Effector memory CD4-positive, alpha-beta T cell (primary cell): Measurements from ENCODE around the gene TMEM163.

Source experiments
- DNase-seq, 3 donors: peaks; one replicate each; pipeline ENCODE4 v3.0.0-alpha.2; 2020
- H3K27ac ChIP-seq: 2 replicates; pipeline ENCODE4 v1.7.0; 2013; ENCODE audit warnings: mild to moderate bottlenecking, low read length, moderate library complexity; ENCODE audit not compliant: insufficient read depth, poor library complexity, severe bottlenecking
- H3K27me3 ChIP-seq: replicated peaks from 2 replicates; pipeline ENCODE4 v1.7.0; 2013; ENCODE audit warnings: mild to moderate bottlenecking, low read length; ENCODE audit not compliant: insufficient read depth, control insufficient read depth, poor library complexity, severe bottlenecking
- H3K36me3 ChIP-seq: 2 replicates; pipeline ENCODE4 v1.7.0; 2013; ENCODE audit warnings: mild to moderate bottlenecking, low read length, moderate library complexity; ENCODE audit not compliant: control insufficient read depth, insufficient read depth
- H3K4me1 ChIP-seq: 2 replicates; pipeline ENCODE4 v1.7.0; 2013; ENCODE audit warnings: low read length, mild to moderate bottlenecking; ENCODE audit not compliant: control insufficient read depth, insufficient read depth, poor library complexity, severe bottlenecking
- H3K4me3 ChIP-seq: 2 replicates; pipeline ENCODE4 v1.7.0; 2013; ENCODE audit warnings: low read length, low read depth, mild to moderate bottlenecking; ENCODE audit not compliant: insufficient read depth, poor library complexity, severe bottlenecking
- H3K9me3 ChIP-seq: 2 replicates; pipeline ENCODE4 v1.7.0; 2013; ENCODE audit warnings: mild to moderate bottlenecking, low read length, moderate library complexity; ENCODE audit not compliant: control insufficient read depth

Gene TMEM163

GRCh38 chr2:134648586-134648985, 70.2 kb downstream of the TMEM163 start:
- Histone ChIP-seq H3K27me3 (no peaks in the 10 kb centered on the region), H3K27ac (no peak overlapping the region), H3K4me3 (no peak overlapping the region), H3K36me3 (no peaks in the 10 kb centered on the region), H3K4me1 (no peaks in the 10 kb centered on the region), H3K9me3 (no peaks in the 10 kb centered on the region)
- no peak for DNase-seq

- no peaks in the 10 kb centered on the region for H3K36me3 ChIP-seq
- H3K27me3 ChIP-seq, result no peaks in the 10 kb centered on the region
- no peaks in the 10 kb centered on the region for H3K9me3 ChIP-seq
- no peak overlapping the region for H3K27ac ChIP-seq
- no peaks in the 10 kb centered on the region for H3K4me1 ChIP-seq
- DNase-seq, result no peak
- H3K4me3 ChIP-seq, result no peak overlapping the region
Observed at GRCh38 chr2:134647607-134648256, 71.1 kb downstream of the TMEM163 start.

- H3K27ac ChIP-seq, result no peak overlapping the region
- H3K4me3 ChIP-seq, result no peak overlapping the region
- H3K9me3 ChIP-seq, result no peaks in the 10 kb centered on the region
- DNase-seq, result no peak
- H3K36me3 ChIP-seq, result no peaks in the 10 kb centered on the region
- H3K4me1 ChIP-seq, result no peaks in the 10 kb centered on the region
- H3K27me3 ChIP-seq, result no peaks in the 10 kb centered on the region
Observed at GRCh38 chr2:134642938-134643337, 75.9 kb downstream of the TMEM163 start.

GRCh38 chr2:134640494-134640893, 78.3 kb downstream of the TMEM163 start:
- no peaks in the 10 kb centered on the region for H3K27me3 ChIP-seq
- no peak for DNase-seq
- no peaks in the 10 kb centered on the region for H3K36me3 ChIP-seq
- H3K9me3 ChIP-seq, result no peaks in the 10 kb centered on the region
- no peak overlapping the region for H3K4me3 ChIP-seq
- no peak overlapping the region for H3K27ac ChIP-seq
- H3K4me1 ChIP-seq, result no peaks in the 10 kb centered on the region

GRCh38 chr2:134639265-134639664, 79.5 kb downstream of the TMEM163 start:
- Histone ChIP-seq H3K27ac (no peak overlapping the region), H3K4me3 (no peak overlapping the region), H3K27me3 (no peaks in the 10 kb centered on the region), H3K4me1 (no peaks in the 10 kb centered on the region), H3K36me3 (no peaks in the 10 kb centered on the region), H3K9me3 (no peaks in the 10 kb centered on the region)
- DNase-seq, result no peak

- Histone ChIP-seq H3K4me3 (no peak overlapping the region), H3K36me3 (no peaks in the 10 kb centered on the region), H3K27ac (no peak overlapping the region), H3K9me3 (no peaks in the 10 kb centered on the region), H3K27me3 (no peaks in the 10 kb centered on the region), H3K4me1 (no peaks in the 10 kb centered on the region)
- DNase-seq, result no peak
Observed at GRCh38 chr2:134636714-134637113, 82.1 kb downstream of the TMEM163 start.

GRCh38 chr2:134634054-134634753, 84.6 kb downstream of the TMEM163 start:
- Histone ChIP-seq H3K4me1 (no peaks in the 10 kb centered on the region), H3K36me3 (no peaks in the 10 kb centered on the region), H3K4me3 (no peak overlapping the region), H3K9me3 (no peaks in the 10 kb centered on the region), H3K27ac (no peak overlapping the region), H3K27me3 (no peaks in the 10 kb centered on the region)
- DNase-seq, result no peak

- Histone ChIP-seq H3K27me3 (no peaks in the 10 kb centered on the region), H3K27ac (no peak overlapping the region), H3K4me1 (no peaks in the 10 kb centered on the region), H3K4me3 (no peak overlapping the region), H3K9me3 (no peaks in the 10 kb centered on the region), H3K36me3 (no peaks in the 10 kb centered on the region)
- DNase-seq, result no peak
Observed at GRCh38 chr2:134630504-134631159, 88.2 kb downstream of the TMEM163 start.

GRCh38 chr2:134628453-134628852, 90.3 kb downstream of the TMEM163 start:
- Histone ChIP-seq H3K27me3 (no peaks in the 10 kb centered on the region), H3K4me3 (no peak overlapping the region), H3K27ac (no peak overlapping the region), H3K9me3 (no peaks in the 10 kb centered on the region), H3K36me3 (no peaks in the 10 kb centered on the region), H3K4me1 (no peaks in the 10 kb centered on the region)
- no peak for DNase-seq

GRCh38 chr2:134626781-134627180, 92.0 kb downstream of the TMEM163 start:
- no peaks in the 10 kb centered on the region for H3K36me3 ChIP-seq
- H3K4me1 ChIP-seq, result no peaks in the 10 kb centered on the region
- H3K9me3 ChIP-seq, result no peaks in the 10 kb centered on the region
- no peak for DNase-seq
- H3K27ac ChIP-seq, result no peak overlapping the region
- H3K27me3 ChIP-seq, result no peaks in the 10 kb centered on the region
- no peak overlapping the region for H3K4me3 ChIP-seq
